ENCODE results near the gene ADGRD2. TPM values are rescaled to one million over a fixed set of nuclear protein-coding genes. Genes with fewer than 3 reads are reported as not detected.

Gene ADGRD2
- total and polyA plus RNA-seq, 2 of the 13 experiments (the other 11 are each of a cell fraction or from before 2014, with no cell fraction given): not detected

DNA sequence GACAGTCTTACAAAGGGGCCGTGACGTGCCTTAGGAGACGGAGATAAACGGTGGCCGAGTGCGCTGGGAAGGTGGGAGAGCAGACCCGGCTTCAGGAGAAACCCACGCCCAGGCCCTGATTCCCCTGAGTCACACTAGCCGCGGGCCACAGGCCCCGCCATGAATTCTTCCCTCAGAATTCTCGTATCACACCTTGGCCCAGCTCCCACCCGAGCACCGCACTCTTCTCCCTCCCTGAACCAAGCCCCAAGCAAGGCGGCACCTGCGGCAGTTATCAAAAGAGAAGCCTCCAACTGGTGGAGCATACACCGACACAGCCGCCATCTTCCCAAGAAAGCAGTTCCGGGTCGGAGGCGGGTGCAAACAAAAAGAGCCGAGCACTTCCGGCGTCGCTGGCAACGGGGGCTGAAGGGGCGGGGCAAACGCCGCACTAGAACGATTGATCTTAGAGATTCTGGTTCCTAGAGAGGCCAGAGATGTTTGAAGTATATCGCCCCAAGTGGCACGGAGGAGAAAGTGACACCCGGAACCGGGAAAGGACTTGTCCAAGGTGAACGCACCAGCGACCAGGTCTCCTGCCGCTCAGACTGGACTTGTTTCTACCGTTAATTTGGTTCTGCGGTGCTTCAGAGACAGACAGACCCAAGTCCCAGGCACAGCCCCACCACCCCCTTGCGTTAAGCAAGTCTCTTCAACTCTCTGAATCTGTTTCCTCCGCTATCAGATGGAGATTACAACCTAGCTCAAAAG lies 35.0 kb upstream of the ADGRD2 start, which contains the start of gene PSMB7 (continued):
- TF ChIP-seq, protein P1, sequence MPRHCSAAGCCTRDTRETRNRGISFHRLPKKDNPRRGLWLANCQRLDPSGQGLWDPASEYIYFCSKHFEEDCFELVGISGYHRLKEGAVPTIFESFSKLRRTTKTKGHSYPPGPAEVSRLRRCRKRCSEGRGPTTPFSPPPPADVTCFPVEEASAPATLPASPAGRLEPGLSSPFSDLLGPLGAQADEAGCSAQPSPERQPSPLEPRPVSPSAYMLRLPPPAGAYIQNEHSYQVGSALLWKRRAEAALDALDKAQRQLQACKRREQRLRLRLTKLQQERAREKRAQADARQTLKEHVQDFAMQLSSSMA (CRISPR knock-in tag; IDR thresholded peaks at IDR 0.05): no peak
- no peak for TF ChIP-seq ZNF768 (CRISPR knock-in tag; IDR thresholded peaks at IDR 0.05)
- TF ChIP-seq DMAP1 (CRISPR knock-in tag; IDR thresholded peaks at IDR 0.05): peak; percentile 77; the same call in 1 of the 2 replicates
- no peak for TF ChIP-seq HNRNPH1 (optimal IDR thresholded peaks at IDR 0.05; ENCODE audit: low read depth, low read length)
- TF ChIP-seq ZNF563 (CRISPR knock-in tag; IDR thresholded peaks at IDR 0.05): peak; percentile 18; the same call in 1 of the 2 replicates
- no peak for TF ChIP-seq ZFP41 (CRISPR knock-in tag; IDR thresholded peaks at IDR 0.05; ENCODE audit: borderline replicate concordance)
- TF ChIP-seq MAFK (conservative IDR thresholded peaks at IDR 0.05 in 1 of 2, IDR thresholded peaks at IDR 0.05 in 1 of 2; ENCODE audit: low read length in 2 of 2): no peak
- peak; percentile 99 for TF ChIP-seq GABPB1 (CRISPR knock-in tag; IDR thresholded peaks at IDR 0.05)
- no peak for TF ChIP-seq SP1 (IDR thresholded peaks at IDR 0.05)
- peak; percentile 80 for TF ChIP-seq SP1 (CRISPR knock-in tag; IDR thresholded peaks at IDR 0.05)
- no peak for TF ChIP-seq SIX1 (CRISPR knock-in tag; IDR thresholded peaks at IDR 0.05; ENCODE audit: borderline replicate concordance)
- no peak for TF ChIP-seq ZNF234 (CRISPR knock-in tag; conservative IDR thresholded peaks at IDR 0.05)
- TF ChIP-seq, protein P2, sequence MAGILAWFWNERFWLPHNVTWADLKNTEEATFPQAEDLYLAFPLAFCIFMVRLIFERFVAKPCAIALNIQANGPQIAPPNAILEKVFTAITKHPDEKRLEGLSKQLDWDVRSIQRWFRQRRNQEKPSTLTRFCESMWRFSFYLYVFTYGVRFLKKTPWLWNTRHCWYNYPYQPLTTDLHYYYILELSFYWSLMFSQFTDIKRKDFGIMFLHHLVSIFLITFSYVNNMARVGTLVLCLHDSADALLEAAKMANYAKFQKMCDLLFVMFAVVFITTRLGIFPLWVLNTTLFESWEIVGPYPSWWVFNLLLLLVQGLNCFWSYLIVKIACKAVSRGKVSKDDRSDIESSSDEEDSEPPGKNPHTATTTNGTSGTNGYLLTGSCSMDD (CRISPR knock-in tag; IDR thresholded peaks at IDR 0.05): no peak
- no peak for TF ChIP-seq ZNF572 (CRISPR knock-in tag; IDR thresholded peaks at IDR 0.05)
- TF ChIP-seq TCF7 (IDR thresholded peaks at IDR 0.05; ENCODE audit: low read depth): 0 out of 2 replicates have a peak, but pooled peaks have one; percentile 34
- no peak for TF ChIP-seq RARG (CRISPR knock-in tag; IDR thresholded peaks at IDR 0.05; ENCODE audit: low read depth)
- TF ChIP-seq ZNF670 (CRISPR knock-in tag; IDR thresholded peaks at IDR 0.05; ENCODE audit: borderline replicate concordance): no peak
- TF ChIP-seq, protein P3, sequence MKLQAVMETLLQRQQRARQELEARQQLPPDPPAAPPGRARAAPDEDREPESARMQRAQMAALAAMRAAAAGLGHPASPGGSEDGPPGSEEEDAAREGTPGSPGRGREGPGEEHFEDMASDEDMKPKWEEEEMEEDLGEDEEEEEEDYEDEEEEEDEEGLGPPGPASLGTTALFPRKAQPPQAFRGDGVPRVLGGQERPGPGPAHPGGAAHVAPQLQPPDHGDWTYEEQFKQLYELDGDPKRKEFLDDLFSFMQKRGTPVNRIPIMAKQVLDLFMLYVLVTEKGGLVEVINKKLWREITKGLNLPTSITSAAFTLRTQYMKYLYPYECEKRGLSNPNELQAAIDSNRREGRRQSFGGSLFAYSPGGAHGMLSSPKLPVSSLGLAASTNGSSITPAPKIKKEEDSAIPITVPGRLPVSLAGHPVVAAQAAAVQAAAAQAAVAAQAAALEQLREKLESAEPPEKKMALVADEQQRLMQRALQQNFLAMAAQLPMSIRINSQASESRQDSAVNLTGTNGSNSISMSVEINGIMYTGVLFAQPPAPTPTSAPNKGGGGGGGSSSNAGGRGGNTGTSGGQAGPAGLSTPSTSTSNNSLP (IDR thresholded peaks at IDR 0.05; ENCODE audit: low read depth, low read length): peak; percentile 97
- TF ChIP-seq PHB2 (IDR thresholded peaks at IDR 0.05; ENCODE audit: partially characterized antibody): no peak
- no peak for TF ChIP-seq ZBTB8A (CRISPR knock-in tag; IDR thresholded peaks at IDR 0.05; ENCODE audit: borderline replicate concordance, low read depth)
- TF ChIP-seq ZNF446 (CRISPR knock-in tag; IDR thresholded peaks at IDR 0.05): no peak
- TF ChIP-seq XRCC5 (optimal IDR thresholded peaks at IDR 0.05; ENCODE audit: low read length): peak; percentile 96
- TF ChIP-seq, protein P4, sequence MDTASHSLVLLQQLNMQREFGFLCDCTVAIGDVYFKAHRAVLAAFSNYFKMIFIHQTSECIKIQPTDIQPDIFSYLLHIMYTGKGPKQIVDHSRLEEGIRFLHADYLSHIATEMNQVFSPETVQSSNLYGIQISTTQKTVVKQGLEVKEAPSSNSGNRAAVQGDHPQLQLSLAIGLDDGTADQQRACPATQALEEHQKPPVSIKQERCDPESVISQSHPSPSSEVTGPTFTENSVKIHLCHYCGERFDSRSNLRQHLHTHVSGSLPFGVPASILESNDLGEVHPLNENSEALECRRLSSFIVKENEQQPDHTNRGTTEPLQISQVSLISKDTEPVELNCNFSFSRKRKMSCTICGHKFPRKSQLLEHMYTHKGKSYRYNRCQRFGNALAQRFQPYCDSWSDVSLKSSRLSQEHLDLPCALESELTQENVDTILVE (CRISPR knock-in tag; IDR thresholded peaks at IDR 0.05): peak; percentile 85
- TF ChIP-seq ZNF33A (CRISPR knock-in tag; IDR thresholded peaks at IDR 0.05; ENCODE audit: borderline replicate concordance): no peak
- TF ChIP-seq, protein P5, sequence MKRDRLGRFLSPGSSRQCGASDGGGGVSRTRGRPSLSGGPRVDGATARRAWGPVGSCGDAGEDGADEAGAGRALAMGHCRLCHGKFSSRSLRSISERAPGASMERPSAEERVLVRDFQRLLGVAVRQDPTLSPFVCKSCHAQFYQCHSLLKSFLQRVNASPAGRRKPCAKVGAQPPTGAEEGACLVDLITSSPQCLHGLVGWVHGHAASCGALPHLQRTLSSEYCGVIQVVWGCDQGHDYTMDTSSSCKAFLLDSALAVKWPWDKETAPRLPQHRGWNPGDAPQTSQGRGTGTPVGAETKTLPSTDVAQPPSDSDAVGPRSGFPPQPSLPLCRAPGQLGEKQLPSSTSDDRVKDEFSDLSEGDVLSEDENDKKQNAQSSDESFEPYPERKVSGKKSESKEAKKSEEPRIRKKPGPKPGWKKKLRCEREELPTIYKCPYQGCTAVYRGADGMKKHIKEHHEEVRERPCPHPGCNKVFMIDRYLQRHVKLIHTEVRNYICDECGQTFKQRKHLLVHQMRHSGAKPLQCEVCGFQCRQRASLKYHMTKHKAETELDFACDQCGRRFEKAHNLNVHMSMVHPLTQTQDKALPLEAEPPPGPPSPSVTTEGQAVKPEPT (CRISPR knock-in tag; IDR thresholded peaks at IDR 0.05; ENCODE audit: low read depth): no peak

Measured in HepG2 (cell line).